MG63 (cell line): ENCODE results near the gene SCARF2. TPM values are rescaled to one million over a fixed set of nuclear protein-coding genes. Genes with fewer than 3 reads are reported as not detected.
"Not testable (repeated sequence)": the region's sequence is repeated elsewhere in the genome, so short reads cannot be mapped to it uniquely, and the experiment has no call there.

ENCODE experiments used
- DNase-seq: peaks from one replicate; pipeline ENCODE4 v3.0.0-alpha.2; 2020
- H3K27me3 ChIP-seq: fragments of 250-450 bp; sonication (Bioruptor Pico); 2 replicates; pipeline ENCODE4 v1.5.1; 2020; ENCODE audit warnings: mild to moderate bottlenecking, moderate library complexity
- H3K36me3 ChIP-seq: fragments of 250-450 bp; sonication (Bioruptor Pico); 2 replicates; pipeline ENCODE4 v1.5.1; 2020; ENCODE audit warnings: mild to moderate bottlenecking, moderate library complexity
- H3K4me3 ChIP-seq: fragments of 250-450 bp; sonication (Bioruptor Pico); 2 replicates; pipeline ENCODE4 v1.5.1; 2020; ENCODE audit warnings: mild to moderate bottlenecking, moderate library complexity
- H3K9me3 ChIP-seq: fragments of 250-450 bp; sonication (Bioruptor Pico); 2 replicates; pipeline ENCODE4 v1.5.1; 2020; ENCODE audit warnings: mild to moderate bottlenecking, moderate library complexity
- total RNA-seq: library from RNA; depleted of rRNA; stranded (reverse); fragments of >200 nt; shearing (Covaris generic); gene quantifications from 2 replicates; pipeline ENCODE4 v1.2.3, GENCODE V29; 2014; ENCODE audit warnings: low replicate concordance

Gene SCARF2
- total RNA-seq, 1 experiment from 2014 or later: 32.1 TPM

DNA sequence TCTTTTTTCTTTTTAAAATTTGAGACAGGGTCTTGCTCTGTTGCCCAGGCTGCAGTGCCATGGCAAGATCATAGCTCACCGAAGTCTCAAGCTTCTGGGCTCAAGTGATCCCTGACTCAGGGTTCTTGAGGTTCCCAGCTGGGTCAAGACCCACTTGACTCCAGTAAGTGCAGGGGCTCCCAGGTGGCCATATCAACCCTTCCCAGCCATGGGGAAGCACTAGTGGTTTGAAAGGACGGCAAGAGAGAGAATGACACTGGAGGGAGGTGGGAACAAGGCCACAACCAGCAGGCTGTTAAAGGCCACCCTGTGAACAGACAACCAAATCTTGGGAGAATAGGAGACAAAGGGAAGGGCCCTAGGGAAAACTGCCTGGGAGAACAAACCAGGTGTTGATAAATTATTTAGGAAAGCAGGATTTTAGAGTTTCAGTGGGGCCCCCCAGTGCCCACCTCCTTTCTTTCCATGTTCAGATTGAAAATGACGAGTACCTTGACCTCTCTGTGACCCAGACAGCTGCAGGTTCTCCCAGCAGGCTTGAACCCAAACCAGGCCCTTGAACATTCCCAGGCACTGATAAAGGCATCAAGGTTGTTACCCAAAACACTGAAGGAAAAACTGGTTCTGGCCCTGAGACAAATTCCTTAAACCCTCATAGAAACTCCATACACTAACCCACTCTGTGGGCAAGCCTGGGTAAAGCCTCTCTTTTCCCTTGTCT lies 29.2 kb upstream of the SCARF2 start:
- no peak for DNase-seq
- H3K9me3 ChIP-seq: no peaks in the 10 kb centered on the region
- H3K27me3 ChIP-seq: no peaks in the 10 kb centered on the region
- peaks cover 4% of the 10 kb centered on the region for H3K36me3 ChIP-seq
- H3K4me3 ChIP-seq: no peak overlapping the region

DNA sequence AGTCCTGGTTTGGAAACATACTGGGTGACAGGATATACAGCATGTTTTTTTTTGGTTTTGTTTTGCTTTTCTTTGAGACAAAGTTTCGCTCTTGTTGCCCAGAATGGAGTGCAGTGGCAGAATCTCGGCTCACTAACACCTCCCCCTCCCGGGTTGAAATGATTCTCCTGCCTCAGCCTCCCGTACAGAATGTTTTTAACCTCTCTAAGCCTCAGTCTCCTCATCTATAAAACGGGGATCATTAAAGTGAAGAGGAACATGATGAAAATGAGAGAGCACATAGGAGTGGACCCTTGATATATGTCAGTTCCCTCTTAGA lies 28.1 kb upstream of the SCARF2 start:
- Histone ChIP-seq H3K36me3 (peaks cover 7% of the 10 kb centered on the region), H3K9me3 (no peaks in the 10 kb centered on the region), H3K4me3 (no peak overlapping the region), H3K27me3 (no peaks in the 10 kb centered on the region)
- no peak for DNase-seq

DNA sequence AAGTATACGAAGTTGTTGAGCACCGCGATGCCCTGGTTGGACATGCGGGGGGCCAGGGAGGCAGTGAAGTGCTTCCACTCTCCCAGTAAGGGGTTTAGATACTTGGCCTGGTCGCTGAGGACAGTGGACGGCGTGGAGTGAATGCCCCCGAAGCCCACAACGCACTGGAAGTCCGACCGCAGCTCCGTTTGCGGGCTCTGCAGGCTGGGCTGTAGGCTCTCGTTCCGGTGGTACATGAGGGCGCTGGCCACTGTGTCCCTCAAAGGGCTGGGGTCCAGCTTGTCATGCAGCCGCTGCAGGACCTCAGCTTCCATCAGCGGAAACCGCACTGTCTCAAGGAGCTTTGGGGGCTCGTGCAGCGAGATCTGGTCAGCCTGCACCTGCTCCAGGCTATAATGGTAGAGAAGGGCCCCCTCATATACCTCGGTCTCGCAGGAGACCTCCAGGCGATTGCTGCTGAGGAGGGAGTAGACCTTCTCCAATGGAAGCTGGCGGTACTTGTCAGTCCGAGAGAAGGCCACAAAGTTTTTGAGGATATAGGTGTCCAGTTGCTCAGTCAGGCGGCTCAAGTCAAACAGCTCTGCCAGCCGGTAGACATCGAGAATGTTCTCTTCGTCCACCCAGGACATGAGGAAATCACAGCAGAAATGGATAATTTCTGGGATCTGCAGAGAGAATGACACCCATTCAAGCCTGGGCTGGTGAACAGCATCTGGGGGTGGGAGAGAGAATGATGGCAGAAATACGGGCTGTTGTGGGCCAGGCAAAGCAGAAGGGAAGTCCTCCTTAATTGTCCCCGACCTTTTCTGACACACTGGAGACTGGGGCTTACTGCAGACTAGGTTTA lies 27.5 kb upstream of the SCARF2 start:
- Histone ChIP-seq H3K36me3 (peaks cover 8% of the 10 kb centered on the region), H3K4me3 (no peak overlapping the region), H3K27me3 (no peaks in the 10 kb centered on the region), H3K9me3 (no peaks in the 10 kb centered on the region)
- no peak for DNase-seq

DNA sequence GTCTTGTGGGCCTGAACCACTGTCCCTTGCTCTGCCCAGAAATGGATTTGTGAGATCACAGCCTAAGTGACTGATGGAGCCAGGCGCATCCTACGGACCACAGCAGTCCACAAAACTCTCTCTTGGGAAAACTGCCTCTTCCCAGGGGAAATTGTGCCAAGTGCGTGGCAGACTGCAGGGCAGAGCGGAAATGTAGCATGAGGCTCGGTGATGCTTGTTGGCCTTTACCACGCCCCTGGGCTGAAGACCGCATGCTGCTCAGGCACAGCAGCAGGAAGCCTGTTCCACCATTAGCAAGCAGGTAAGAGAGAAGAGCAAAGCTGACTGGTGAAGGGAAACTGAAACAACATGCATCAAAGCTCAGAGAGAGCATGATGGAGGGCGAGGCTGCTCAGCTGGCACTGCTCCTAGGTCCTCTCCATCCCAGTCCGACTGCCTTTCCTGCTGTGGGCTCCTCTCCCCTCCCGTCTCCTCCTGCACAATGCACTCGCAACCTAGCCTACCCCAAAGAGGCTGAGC lies 26.5 kb upstream of the SCARF2 start:
- Histone ChIP-seq H3K9me3 (no peaks in the 10 kb centered on the region), H3K36me3 (peaks cover 8% of the 10 kb centered on the region), H3K27me3 (no peaks in the 10 kb centered on the region), H3K4me3 (no peak overlapping the region)
- DNase-seq: no peak

DNA sequence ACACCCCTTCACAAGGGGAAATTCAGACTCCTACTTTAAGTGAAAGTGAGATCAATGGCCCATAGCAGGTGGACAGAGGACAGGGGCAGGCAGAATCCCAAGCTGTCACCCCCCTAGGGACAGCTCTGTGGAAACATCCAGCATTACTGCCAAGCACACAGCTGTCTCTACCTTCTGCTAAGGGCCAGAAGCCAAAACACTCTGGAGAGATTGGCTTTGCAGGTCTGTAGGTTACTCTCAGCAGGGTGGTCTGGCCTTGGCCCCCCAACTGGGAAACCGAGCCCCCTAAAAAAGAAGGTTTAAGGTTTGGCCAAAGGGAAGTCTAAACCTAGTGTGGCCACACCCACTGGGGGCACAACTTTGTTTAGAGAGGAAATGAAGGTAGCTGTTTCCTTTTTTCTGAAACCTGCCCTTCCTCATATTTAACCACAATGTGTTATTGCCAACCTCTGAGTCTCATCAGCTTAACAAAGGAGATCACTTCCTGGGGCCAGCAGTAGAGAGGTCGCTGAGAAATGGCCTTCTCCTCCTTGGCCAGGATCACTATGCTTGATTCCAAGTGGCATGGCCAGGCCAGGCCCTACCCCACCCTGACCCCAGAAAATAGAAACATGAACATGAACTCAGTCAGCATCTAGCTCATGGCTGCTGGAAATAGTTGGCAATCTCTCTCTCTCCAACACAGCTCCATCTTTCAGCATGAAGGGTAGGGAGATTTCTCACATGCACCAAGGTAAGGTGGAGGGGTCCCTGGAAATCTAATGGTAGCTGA lies 25.9 kb upstream of the SCARF2 start:
- H3K36me3 ChIP-seq: peaks cover 8% of the 10 kb centered on the region
- H3K27me3 ChIP-seq: no peaks in the 10 kb centered on the region
- no peaks in the 10 kb centered on the region for H3K9me3 ChIP-seq
- no peak overlapping the region for H3K4me3 ChIP-seq
- DNase-seq: no peak

DNA sequence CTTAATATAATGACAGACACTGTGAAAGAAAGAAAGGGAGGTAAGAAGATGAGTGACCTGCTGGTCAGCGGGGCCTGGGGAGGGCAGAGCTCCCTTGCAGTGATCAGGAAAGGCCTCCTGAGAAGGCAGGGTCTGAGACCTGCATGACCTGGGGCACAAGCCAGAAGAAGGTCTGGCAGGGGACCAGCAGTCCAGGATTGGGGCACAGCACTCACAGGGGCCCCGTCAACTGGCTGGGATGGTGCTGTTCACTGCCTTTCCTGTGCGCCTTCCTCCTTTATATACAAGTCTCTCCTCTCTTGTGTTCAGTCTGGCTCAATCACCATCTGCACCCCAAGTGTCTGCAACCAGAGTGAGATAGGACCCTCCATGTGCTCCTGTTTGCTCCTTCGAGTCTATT lies 22.2 kb upstream of the SCARF2 start:
- Histone ChIP-seq H3K9me3 (no peaks in the 10 kb centered on the region), H3K27me3 (no peaks in the 10 kb centered on the region), H3K36me3 (peaks cover 18% of the 10 kb centered on the region), H3K4me3 (no peak overlapping the region)
- no peak for DNase-seq

DNA sequence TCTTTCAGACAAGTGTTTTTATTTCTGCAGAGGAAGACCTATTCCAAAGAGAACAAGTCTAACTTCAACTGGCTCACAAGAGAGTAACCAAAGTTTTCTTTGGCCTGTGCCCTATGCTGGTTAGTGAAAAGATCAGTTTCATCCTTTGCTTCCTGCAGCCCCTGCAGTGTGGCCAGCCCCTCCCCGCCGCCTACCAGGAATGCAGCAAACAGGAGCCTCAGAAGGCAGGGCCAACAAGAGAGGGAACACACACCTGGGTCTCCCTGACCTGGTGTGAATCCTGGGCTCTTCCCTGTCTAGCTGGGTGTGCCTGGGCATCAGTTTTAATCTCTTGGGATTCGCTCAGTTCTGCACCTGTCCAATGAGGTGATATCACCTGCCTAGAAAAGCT lies 21.5 kb upstream of the SCARF2 start:
- no peak for DNase-seq

DNA sequence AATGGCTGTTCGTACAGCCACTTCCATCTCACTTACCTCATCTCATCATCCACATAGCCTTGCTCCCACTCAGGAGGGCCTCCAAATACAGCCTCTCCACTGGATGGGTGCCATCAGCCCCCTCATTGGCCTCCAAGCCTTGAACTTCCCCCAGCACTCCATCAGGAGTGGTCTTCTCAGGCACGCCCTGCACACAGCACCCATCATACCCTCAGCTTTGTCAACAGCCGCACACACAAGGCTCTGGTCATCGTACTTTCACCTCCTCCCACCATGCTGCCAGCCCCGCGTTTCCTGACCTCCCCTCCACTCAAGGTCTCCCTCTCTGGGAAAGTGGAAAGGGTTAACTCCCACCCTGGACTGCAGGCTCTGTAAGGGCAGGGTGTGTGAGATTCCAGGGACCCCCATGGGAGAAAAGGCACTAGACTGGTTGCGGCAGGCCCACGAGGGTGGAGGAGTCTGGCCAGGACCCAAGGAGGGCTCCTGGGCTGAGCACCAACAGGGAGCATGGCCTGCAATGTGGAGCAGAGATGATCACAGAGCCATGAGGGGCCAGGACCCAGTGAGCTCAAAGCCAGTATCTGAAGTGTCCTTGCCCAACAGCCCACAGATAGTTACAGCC lies 21.0 kb upstream of the SCARF2 start:
- no peak for DNase-seq

More for the DNA sequence above, 21.5 kb upstream of the SCARF2 start:
- Histone ChIP-seq H3K9me3 (no peaks in the 10 kb centered on the region), H3K4me3 (no peak overlapping the region), H3K27me3 (no peaks in the 10 kb centered on the region), H3K36me3 (peaks cover 15% of the 10 kb centered on the region)

DNA sequence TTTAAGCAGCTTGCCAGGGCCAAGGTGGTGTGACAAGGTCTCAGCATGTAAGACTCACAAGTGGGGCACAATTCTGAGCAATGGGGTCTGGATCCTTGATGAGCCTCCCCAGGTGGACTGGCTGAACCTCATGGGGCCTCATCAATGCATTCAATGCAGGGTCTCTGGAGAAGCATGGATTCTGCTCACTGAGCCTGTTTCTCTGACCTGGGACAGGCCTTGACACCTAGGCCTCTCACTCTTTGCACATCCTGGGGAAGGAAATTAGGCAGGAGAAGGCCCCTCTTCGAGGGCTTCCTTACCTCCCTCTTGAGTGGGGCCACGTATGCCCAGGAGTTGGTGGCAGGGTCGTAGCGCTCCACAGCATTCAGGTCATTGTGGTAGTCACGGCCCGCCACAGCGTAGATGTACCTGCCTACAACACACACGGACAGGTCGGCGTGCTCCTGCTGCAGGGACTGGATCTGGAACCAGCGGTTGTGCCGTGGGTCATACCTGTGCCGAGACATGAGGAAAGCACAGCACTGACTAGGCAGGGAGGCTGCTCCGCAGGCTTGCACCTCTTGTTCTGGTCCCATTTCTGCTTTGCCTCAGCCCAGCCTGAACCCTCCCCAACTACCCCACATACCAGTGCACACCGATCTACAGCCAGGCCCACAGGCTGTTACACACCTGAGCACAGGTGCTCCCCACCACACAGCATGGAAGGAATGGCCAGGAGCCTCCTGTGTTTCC lies 20.0 kb upstream of the SCARF2 start:
- DNase-seq: no peak
- H3K36me3 ChIP-seq: peaks cover 15% of the 10 kb centered on the region
- H3K4me3 ChIP-seq: no peak overlapping the region
- no peaks in the 10 kb centered on the region for H3K9me3 ChIP-seq
- no peaks in the 10 kb centered on the region for H3K27me3 ChIP-seq

More for the DNA sequence above, 21.0 kb upstream of the SCARF2 start:
- Histone ChIP-seq H3K9me3 (no peaks in the 10 kb centered on the region), H3K36me3 (peaks cover 15% of the 10 kb centered on the region), H3K27me3 (no peaks in the 10 kb centered on the region), H3K4me3 (no peak overlapping the region)

DNA sequence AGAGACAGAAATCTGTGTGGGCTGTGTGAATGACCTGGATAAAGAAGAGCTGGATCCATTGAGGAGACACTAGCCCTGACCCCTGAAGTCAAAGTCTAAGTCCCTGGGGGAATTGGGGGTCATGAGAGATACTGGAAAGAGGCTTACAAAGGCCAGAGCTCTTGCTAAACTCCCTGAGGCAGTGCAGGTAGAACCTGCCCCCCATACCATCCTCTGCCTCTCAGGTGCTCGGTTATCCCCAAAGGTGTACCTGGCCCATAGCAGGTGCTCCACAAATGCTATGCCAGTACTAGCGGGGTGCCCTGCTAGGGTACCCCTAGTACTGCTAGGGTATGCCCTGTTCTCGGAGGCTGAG lies 19.1 kb upstream of the SCARF2 start:
- no peaks in the 10 kb centered on the region for H3K9me3 ChIP-seq
- no peak for DNase-seq
- H3K27me3 ChIP-seq: no peaks in the 10 kb centered on the region
- no peak overlapping the region for H3K4me3 ChIP-seq
- H3K36me3 ChIP-seq: peaks cover 15% of the 10 kb centered on the region

DNA sequence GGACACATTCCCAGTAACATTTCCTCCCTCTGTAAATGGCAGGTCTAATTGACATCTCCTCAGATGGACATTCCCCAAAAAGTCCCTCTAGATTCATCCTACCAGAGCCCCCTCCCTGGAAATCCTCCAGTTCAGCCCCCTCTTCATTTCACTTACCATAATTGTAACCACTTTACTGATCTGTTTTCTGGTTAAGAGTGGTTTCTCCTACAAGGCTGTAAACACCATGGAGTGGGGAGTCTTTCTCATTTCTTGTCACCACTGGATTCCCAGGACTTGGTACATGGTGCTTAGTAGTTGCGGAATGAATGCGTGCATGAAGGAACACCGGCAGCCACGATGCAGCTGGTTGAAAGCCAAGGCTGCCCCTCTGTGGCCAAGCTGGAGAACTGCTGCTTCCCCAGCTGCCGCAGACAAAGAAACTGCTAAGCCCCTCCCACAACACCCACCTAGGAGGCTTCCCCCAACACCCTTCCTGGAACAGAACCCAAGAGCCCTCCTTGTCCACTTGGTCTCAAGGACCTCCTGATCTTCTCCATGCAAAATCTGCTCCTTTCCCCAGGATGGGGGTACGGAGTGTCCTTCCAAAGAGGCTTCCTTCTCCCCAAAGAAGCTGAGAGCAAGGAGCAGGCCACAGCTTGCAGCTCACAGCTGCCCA lies 18.6 kb upstream of the SCARF2 start:
- H3K36me3 ChIP-seq: peaks cover 15% of the 10 kb centered on the region

DNA sequence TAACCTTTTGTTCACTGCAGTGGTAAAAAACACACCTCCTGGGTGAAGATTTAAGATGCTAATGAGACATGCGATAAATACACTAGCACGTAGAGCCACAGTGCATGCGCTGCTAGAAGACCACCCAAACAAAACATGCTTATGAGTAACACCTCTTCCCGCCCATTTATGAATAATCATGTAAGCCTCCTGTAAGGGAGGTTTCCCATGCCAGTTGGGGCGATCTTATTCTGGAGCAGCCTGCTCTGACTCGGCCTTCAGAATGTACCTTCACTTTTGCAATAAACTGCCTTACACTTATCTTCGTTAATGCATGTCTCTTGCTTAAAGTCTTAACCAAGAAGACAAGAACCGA lies 18.1 kb upstream of the SCARF2 start:
- DNase-seq: no peak
- no peaks in the 10 kb centered on the region for H3K27me3 ChIP-seq
- H3K9me3 ChIP-seq: no peaks in the 10 kb centered on the region
- H3K4me3 ChIP-seq: no peak overlapping the region
- peaks cover 11% of the 10 kb centered on the region for H3K36me3 ChIP-seq

More for the DNA sequence above, 18.6 kb upstream of the SCARF2 start:
- Histone ChIP-seq H3K4me3 (no peak overlapping the region), H3K9me3 (no peaks in the 10 kb centered on the region), H3K27me3 (no peaks in the 10 kb centered on the region)
- DNase-seq: peak; percentile 71

DNA sequence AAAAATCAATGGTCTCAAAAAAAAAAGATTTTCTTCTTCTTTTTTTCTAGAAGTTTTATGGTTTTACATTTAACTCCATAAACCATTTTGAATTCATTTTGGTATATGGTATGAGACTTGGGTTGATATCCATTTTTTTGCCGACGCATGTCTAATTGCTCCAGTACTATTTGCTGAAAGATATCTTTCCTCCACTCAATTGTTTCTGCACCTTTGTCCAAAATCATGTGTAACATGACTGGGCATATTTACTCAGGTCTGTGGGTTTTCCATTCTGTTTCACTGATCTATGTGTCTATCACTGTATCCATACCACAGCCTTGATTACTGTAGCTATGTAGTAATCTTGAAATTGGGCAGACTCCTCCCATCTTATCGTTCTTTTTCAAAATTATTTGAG lies 15.6 kb upstream of the SCARF2 start:
- DNase-seq: no peak
- peaks cover 10% of the 10 kb centered on the region for H3K36me3 ChIP-seq
- no peaks in the 10 kb centered on the region for H3K9me3 ChIP-seq
- no peak overlapping the region for H3K4me3 ChIP-seq
- no peaks in the 10 kb centered on the region for H3K27me3 ChIP-seq

DNA sequence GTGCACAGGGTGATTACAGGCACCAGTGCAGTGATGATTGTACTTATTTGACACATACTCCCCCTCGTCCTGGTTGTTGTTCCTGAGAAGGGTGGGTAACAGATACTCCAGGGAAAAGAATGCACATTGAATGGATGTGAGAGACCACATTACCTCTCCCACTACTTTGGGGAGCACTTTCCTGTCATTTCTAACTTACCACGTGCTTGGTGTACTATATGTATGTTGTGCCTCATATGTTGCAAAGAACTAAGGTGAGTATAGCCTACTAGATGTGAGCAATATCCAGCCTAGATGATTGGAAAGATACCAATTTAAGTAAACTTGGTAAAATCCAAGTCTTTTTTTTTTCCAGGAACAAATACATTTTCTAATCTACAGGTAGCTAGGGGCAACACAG lies 14.3 kb upstream of the SCARF2 start:
- H3K27me3 ChIP-seq: no peaks in the 10 kb centered on the region
- no peaks in the 10 kb centered on the region for H3K9me3 ChIP-seq
- no peak overlapping the region for H3K4me3 ChIP-seq
- H3K36me3 ChIP-seq: peaks cover 9% of the 10 kb centered on the region
- DNase-seq: no peak

DNA sequence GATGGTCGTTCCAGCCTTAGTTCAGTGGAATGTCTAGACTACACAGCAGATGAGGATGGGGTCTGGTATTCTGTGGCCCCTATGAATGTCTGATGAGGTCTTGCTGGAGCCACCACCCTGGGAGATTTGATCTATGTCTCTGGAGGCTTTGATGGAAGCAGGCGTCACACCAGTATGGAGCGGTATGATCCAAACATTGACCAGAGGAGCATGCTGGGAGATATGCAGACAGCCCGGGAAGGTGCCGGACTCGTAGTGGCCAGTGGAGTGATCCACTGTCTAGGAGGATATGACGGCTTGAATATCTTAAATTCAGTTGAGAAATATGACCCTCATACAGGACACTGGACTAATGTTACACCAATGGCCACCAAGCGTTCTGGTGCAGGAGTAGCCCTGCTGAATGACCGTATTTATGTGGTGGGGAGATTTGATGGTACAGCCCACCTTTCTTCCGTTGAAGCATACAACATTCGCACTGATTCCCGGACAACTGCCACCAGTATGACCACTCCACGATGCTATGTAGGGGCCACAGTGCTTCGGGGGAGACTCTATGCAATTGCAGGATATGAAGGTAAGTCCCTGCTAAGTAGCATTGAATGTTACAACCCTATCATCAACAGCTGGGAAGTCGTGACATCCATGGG lies 13.6 kb upstream of the SCARF2 start:
- H3K4me3 ChIP-seq, H3K27me3 ChIP-seq, DNase-seq: not testable (repeated sequence)

More for the DNA sequence above, 13.6 kb upstream of the SCARF2 start:
- not testable (repeated sequence) for H3K9me3 ChIP-seq, H3K36me3 ChIP-seq
